Esophagus (tissue), 2 donors: ENCODE measurements around the gene SLAMF6. TPM values are rescaled to one million over a fixed set of nuclear protein-coding genes. Genes with fewer than 3 reads are reported as not detected.
A peak's percentile ranks its signal among the peaks of the same experiment; 100 is the strongest.
"Not testable (repeated sequence)": the region's sequence is repeated elsewhere in the genome, so short reads cannot be mapped to it uniquely, and the experiment has no call there.

Experiments
- H3K27ac ChIP-seq, 2 donors: one replicate each; pipeline ENCODE4 v1.5.1; 2013; ENCODE audit warnings: low read depth in 2 of 2, mild to moderate bottlenecking in 2 of 2, inconsistent platforms in 1 of 2, low read length in 1 of 2, moderate library complexity in 1 of 2
- H3K27me3 ChIP-seq, 2 donors: one replicate each; pipeline ENCODE4 v1.6.1; 2013; ENCODE audit warnings: low read length in 2 of 2, control low read depth in 1 of 2, mild to moderate bottlenecking in 1 of 2; ENCODE audit not compliant: insufficient read depth in 2 of 2, control insufficient read depth in 1 of 2
- H3K36me3 ChIP-seq, 2 donors: one replicate each; pipeline ENCODE4 v1.6.1; 2013; ENCODE audit warnings: low read length in 1 of 2; ENCODE audit not compliant: control insufficient read depth in 2 of 2, insufficient read depth in 2 of 2
- H3K4me1 ChIP-seq, 2 donors: one replicate each; pipeline ENCODE4 v1.6.1; 2013; ENCODE audit warnings: low read length in 1 of 2; ENCODE audit not compliant: control insufficient read depth in 2 of 2, insufficient read depth in 2 of 2
- H3K4me3 ChIP-seq, 2 donors: one replicate each; pipeline ENCODE4 v1.5.1; 2013; ENCODE audit warnings: low read length in 2 of 2, mild to moderate bottlenecking in 2 of 2, low read depth in 1 of 2, moderate library complexity in 1 of 2
- H3K9me3 ChIP-seq, 2 donors: one replicate each; pipeline ENCODE4 v1.6.1; 2013; ENCODE audit warnings: mild to moderate bottlenecking in 2 of 2, low read depth in 1 of 2, low read length in 1 of 2, moderate library complexity in 1 of 2; ENCODE audit not compliant: control insufficient read depth in 2 of 2, insufficient read depth in 1 of 2
- WGBS, 2 donors: extraction: QIAGEN DNeasy Blood & Tissue Kit; methylation state at CpG; one replicate each; pipeline ENCODE4 v1.1.7; 2013; 5-methylcytosine and 5-hydroxymethylcytosine counted together
- polyA plus RNA-seq, 2 donors: library from polyadenylated mRNA; stranded (reverse); fragments of 200-250 nt; gene quantifications; one replicate each; pipeline ENCODE4 v1.2.3, GENCODE V29; 2013
- donor health status: healthy with polysubstance abuse.
- donor health status: Bipolar disorder and iron deficiency.

The SLAMF6 gene
- 1 to 10 TPM in 1 of 2 donors, under 1 TPM in 1; 0.55 to 1.4 TPM for polyA plus RNA-seq

- Histone ChIP-seq H3K9me3 (no peaks in the 10 kb centered on the region), H3K4me3 (peak within 1 kb of the TSS; percentile 7 to 26), H3K27ac (peak within 1 kb of the TSS; percentile 24 to 59), H3K36me3 (no peaks in the 10 kb centered on the region), H3K4me1 (no peaks in the 10 kb centered on the region), H3K27me3 (no peaks in the 10 kb centered on the region)
- 62 to 69% methylated on average over 11 of the region's 11 CpGs for WGBS, 2 donors
Measured at GRCh38 chr1:160522622-160523345, at the start of gene SLAMF6. Gene SLAMF6, minus strand, starts transcription at chr1:160523255. Its CDS starts 63 bp downstream, at chr1:160523192.

GRCh38 chr1:160570840-160571239 is 47.8 kb upstream of the SLAMF6 start:
- no peaks in the 10 kb centered on the region for H3K9me3 ChIP-seq
- no peak overlapping the region for H3K4me3 ChIP-seq
- WGBS, 2 donors: 88 to 90% methylated on average over 3 of the region's 3 CpGs
- no peak overlapping the region for H3K27ac ChIP-seq
- H3K4me1 ChIP-seq: no peaks in the 10 kb centered on the region
- peaks cover 0 to 2% of the 10 kb centered on the region in 2 donors for H3K27me3 ChIP-seq
- no peaks in the 10 kb centered on the region for H3K36me3 ChIP-seq

- Histone ChIP-seq H3K4me3 (no peak overlapping the region), H3K4me1 (no peaks in the 10 kb centered on the region), H3K27ac (no peak overlapping the region), H3K9me3 (no peaks in the 10 kb centered on the region), H3K36me3 (no peaks in the 10 kb centered on the region), H3K27me3 (peaks cover 0 to 2% of the 10 kb centered on the region in 2 donors)
- WGBS, 2 donors: 73 to 74% methylated on average over 2 of the region's 2 CpGs
Measured at GRCh38 chr1:160569806-160570205, 46.8 kb upstream of the SLAMF6 start.

GRCh38 chr1:160567858-160568682 is 45.0 kb upstream of the SLAMF6 start:
- no peaks in the 10 kb centered on the region for H3K4me1 ChIP-seq
- no peak overlapping the region for H3K4me3 ChIP-seq
- H3K9me3 ChIP-seq: no peaks in the 10 kb centered on the region
- H3K36me3 ChIP-seq: no peaks in the 10 kb centered on the region
- H3K27ac ChIP-seq: no peak overlapping the region
- 51 to 60% methylated on average over 8 of the region's 8 CpGs for WGBS, 2 donors
- H3K27me3 ChIP-seq: peaks cover 0 to 2% of the 10 kb centered on the region in 2 donors

GRCh38 chr1:160567341-160567740 is 44.3 kb upstream of the SLAMF6 start:
- no peaks in the 10 kb centered on the region for H3K9me3 ChIP-seq

GRCh38 chr1:160565564-160565963 is 42.5 kb upstream of the SLAMF6 start:
- Histone ChIP-seq H3K9me3 (no peaks in the 10 kb centered on the region), H3K4me3 (no peak overlapping the region), H3K27ac (no peak overlapping the region), H3K4me1 (no peaks in the 10 kb centered on the region), H3K27me3 (no peaks in the 10 kb centered on the region), H3K36me3 (no peaks in the 10 kb centered on the region)
- WGBS, 2 donors: 58 to 64% methylated on average over 4 of the region's 4 CpGs

More at GRCh38 chr1:160567341-160567740, 44.3 kb upstream of the SLAMF6 start:
- no peak overlapping the region for H3K4me3 ChIP-seq
- WGBS, 2 donors: 71 to 73% methylated on average over 5 of the region's 5 CpGs
- no peaks in the 10 kb centered on the region for H3K4me1 ChIP-seq
- peaks cover 0 to 2% of the 10 kb centered on the region in 2 donors for H3K27me3 ChIP-seq
- no peak overlapping the region for H3K27ac ChIP-seq
- no peaks in the 10 kb centered on the region for H3K36me3 ChIP-seq

- H3K4me1 ChIP-seq, H3K4me3 ChIP-seq, H3K9me3 ChIP-seq, H3K36me3 ChIP-seq, H3K27me3 ChIP-seq, H3K27ac ChIP-seq: not testable (repeated sequence)
- 69 to 75% methylated on average over 1 of the region's 1 CpG for WGBS, 2 donors
Measured at GRCh38 chr1:160563230-160563629, 40.2 kb upstream of the SLAMF6 start.

- not testable (repeated sequence) for H3K9me3 ChIP-seq, H3K4me3 ChIP-seq, H3K4me1 ChIP-seq, H3K27ac ChIP-seq, H3K27me3 ChIP-seq, H3K36me3 ChIP-seq
- WGBS, 2 donors: 65 to 74% methylated on average over 2 of the region's 2 CpGs
Measured at GRCh38 chr1:160562745-160563144, 39.7 kb upstream of the SLAMF6 start.

- H3K27me3 ChIP-seq: peaks cover 0 to 4% of the 10 kb centered on the region in 2 donors
- no peaks in the 10 kb centered on the region for H3K36me3 ChIP-seq
- H3K9me3 ChIP-seq: no peaks in the 10 kb centered on the region
- H3K4me3 ChIP-seq: no peak overlapping the region
- H3K4me1 ChIP-seq: no peaks in the 10 kb centered on the region
- no peak overlapping the region for H3K27ac ChIP-seq
Measured at GRCh38 chr1:160560806-160561205, 37.8 kb upstream of the SLAMF6 start.
